ENCODE measurements around the gene ANXA2.
A peak's percentile ranks its signal among the peaks of the same experiment; 100 is the strongest.

ANXA2 gene

DNA sequence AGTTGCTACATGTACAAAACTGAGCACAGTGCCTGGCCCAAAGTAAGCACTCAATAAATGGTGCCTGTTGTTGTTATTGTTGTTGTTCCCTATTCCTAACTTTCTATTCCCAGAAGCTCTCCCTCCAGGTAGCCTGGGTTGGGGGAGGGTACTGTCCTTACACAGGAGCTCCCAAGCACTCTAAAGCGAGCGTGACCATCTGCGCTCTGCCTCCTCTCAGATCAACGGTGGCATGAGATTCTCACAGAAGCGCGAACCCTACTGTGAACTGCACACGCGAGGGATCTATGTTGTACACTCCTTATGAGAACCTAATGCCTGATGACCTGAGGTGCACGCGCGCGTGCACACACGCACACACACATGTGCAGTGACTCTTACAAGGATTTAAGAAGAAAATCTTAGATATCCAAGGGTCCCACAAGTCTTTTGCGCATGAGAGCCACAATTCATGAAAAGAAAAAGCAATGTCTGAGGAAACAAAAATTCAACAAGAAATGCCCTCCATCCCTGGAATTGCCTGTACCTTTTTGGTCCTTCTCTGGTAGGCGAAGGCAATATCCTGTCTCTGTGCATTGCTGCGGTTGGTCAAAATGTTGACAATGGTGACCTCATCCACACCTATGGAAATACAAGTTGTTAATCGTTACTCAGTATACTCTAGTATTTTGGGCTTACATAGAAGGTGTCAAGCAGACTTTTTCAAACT is 33.7 kb downstream of the ANXA2 start:
- DNase-seq = no peak

DNA sequence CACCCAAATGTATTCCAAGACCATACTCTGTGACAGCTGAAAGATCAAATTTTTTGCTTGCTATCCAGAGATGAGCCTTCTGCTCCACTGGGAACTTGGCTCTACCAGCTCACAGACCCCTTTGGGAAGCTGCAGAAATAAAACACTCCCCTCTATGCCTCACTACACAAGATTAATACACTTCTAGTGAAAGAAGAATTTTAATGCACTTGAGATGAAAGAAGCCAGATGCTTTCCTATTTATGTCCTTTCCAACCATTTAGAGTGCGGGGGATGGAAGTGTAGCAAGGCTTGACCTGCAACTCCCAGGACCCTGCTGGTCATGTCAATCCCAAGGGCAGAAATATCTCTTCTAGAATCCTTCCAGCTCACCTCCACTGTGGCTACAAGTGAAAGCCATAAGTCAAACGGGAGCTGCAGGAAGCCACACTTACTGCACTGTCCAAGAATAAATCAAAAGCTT is 34.7 kb downstream of the ANXA2 start:
- no peak for DNase-seq

DNA sequence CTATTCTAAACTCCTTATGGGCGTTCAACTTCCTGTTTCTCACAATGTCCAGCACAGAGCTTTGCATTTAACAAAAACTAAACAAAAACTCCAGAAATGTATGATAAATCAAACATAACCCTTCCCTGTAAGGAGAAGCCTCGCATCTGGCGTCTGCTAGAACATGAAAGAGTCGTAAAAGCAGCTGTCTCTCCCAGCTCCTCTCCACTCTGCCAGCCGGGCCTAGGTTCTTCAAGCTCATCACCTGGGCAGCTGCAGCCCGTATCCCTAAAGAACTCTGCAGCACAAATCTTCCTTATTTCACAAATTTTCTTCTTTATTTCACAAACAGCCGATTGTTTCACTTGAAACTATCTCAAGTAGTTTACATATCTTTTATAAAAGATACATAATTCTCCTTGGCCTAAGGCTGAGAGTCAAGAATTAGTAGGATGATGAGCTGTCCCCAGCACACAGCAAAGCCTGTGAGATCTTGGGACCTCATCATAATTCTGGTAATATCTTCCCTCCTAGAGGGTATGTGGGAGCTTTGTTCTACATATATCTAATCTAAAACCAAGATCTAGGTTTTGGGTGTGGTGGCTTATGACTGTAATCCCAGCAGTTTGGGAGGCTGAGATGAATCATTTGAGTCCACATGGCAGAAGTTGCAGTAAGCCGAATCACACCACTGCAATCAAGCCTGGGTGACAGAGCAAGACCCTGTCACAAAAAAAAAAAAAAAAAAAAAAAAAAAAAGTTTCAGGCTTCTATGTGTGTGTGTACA is 35.3 kb downstream of the ANXA2 start:
- DNase-seq = peak; percentile 79

DNA sequence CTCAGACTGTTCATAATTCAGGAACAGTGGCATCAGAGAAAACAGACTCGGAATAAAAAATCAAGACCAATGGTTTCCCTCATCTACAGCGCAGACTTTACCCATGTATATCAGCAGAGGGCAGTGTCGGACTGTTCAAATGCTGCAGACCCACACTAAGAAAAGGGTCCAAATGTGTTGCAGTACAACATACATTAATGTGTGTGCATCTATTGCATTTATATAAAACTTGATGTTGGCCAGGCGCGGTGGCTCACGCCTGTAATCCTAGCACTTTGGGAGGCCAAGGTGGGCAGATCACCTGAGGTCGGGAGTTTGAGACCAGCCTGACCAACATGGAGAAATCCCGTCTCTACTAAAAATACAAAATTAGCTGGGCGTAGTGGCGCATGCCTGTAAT is 38.0 kb downstream of the ANXA2 start:
- peak; percentile 37 for DNase-seq

DNA sequence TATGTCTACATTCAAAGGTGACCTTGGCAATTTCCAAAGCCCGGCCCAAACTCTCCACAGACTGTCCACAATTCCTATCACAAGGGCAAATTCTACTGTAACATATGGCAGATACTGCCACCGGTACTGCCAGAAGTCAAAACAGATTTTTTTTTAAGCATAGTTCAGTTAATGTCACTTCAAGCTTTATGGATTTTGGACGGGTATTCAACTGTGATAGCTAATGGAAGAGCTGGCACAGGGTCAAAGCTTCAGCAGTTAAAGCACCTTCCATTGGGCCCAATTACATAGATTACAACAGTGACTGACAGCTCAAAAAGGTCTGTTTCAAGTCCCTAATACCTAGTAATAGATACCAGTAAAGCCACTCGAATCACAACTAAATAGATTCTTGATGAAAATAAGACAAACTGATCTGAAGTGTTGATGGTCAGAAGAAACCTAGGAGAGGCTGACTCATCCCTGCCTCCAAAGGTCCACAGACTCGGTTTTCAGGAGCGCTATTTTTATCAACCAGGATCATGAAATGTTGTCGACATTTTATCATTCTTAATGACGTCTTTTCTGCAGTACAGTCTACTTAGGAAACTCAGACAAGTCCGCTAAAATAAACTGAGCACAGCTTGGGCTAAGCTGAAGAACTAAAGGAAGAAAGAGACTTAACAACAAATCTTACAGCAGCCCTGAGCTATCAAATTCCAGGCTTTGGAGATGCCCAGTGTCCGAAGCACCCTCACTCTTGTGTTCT is 38.7 kb downstream of the ANXA2 start:
- DNase-seq = peak; percentile 67

DNA sequence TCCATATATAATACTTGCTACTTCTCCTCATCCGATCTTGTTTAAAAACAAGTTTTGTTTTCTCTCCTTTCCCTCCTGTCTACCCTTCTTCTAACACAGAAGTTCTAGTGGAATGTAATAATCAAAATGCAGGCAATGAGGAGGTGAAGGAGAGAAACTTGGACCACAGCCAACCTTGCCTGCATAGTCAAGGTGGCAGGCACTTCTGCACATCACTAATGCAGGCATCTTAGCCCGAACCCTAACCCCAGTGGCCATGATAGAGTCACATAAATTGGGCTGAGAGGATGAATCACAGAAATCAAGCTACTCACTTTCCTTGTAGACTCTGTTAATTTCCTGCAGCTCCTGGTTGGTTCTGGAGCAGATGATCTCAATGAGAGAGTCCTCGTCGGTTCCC is 41.0 kb downstream of the ANXA2 start:
- DNase-seq = no peak

DNA sequence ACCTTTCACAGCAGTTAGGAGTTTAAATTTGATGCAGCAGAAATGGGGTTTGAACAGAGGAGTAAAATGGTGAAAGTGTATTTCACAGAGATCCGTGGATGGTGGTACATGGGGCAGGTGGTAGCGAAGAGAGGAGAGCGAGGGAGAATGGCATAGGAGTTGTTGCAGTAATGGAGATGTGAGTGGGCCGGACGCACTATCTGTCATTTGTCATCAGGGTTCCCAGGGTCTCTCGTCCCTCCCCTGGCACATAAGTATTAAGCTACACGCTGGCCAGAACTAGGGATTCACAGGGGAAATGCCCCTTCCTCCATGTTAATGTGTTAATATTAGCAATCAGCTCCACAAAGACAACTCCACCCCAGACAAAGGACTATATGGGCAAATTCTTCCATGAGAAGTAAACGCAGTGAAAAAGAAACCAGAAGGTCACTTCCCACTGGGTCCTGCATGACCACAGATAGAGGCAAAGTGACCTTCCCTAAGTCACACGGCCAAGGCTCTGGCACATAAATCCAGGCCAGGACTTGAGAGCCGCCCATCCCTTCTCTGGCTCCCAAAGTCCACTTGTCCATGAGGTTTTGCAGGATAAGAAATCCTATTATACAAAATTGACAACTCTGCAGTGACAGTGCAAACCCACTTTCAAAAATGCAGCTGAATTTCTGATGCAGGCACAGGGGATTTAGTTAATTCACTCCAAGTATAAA is 42.5 kb downstream of the ANXA2 start:
- DNase-seq = no peak

DNA sequence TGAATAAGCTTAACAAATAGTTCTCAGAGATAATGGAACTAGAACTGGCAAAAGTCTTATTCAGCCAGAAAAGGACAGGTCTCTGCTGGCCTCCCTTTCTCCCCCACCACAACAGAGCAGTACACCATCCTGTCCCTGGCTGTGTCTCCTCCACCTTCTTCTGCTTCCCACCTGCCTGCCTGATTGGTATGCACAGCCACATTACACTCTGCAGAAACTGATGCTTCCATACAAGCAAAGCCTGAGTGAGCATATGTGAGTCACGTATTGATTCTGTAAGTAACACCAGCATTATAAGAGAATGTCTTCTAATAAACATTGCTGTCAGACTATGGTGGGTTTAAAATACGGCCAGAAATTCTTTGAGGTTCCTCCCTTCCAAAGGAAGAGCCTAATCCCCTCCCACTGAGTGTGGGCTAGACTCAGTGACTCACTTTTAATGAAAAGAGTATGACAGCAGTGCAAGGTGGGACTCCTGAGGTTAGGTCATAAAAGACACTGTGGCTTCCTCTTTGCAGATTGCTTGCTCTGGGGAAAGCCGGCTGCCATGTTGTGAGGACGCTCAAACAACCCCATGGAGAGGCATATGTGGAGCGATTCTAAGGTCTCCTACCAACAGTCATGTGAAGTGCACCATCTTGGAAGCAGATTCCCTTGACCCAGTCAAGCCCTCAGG is 44.4 kb downstream of the ANXA2 start:
- DNase-seq = peak; percentile 45

DNA sequence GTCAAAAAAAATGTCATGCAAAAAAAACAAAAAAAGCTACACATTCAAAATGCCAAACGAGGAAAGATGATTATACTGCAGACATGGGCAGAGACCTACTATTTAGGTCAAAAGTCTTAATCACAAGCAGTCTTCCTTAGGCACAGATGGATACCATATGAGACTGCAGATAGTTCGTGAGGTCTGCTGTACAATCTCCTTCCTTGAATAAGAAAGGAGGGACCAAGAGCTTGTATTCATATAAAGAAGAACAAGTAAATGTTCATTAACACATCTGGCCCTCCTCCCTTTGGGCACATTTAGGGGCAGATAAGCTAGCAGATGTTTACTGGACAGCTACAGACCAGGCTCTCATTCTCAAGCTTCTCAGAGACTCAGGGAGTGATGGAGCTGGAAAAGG is 45.3 kb downstream of the ANXA2 start:
- no peak for DNase-seq

DNA sequence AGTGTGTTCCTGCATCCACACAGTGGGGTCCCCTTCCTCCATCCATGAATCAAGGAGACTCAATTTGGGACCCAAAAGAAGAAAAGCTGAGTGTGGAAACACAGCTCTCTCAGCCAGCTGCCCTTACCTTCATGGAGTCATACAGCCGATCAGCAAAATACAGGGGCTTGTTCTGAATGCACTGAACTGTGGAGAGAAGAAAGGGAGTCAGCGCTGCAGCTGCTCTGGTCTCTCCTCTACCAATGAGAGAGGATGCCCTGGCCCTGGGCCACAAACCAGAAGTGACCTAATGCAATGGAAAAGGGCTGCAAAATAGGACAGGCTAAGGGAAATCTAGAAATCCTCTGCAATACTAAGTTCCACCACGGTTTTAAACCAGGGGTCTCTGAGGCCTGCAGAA is 46.7 kb downstream of the ANXA2 start:
- no peak for DNase-seq

DNA sequence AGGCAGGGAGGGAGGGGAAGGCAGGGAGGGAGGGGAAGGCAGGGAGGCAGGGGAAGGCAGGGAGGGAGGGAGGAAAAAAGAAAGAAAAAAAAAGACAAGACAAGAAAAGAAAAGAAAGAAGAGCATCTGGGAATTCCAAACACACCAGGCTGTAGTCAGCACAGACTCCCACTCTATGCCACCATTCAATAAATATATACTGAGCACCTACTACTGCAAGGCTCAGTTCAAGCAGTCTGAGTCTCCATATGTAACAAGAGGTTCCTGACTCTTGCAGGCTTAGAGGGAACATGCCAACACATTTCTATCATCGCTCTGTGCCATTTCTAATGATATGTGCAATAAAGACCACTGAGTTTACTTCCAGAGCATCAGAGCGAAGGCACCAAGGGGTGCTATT is 47.7 kb downstream of the ANXA2 start:
- no peak for DNase-seq

DNA sequence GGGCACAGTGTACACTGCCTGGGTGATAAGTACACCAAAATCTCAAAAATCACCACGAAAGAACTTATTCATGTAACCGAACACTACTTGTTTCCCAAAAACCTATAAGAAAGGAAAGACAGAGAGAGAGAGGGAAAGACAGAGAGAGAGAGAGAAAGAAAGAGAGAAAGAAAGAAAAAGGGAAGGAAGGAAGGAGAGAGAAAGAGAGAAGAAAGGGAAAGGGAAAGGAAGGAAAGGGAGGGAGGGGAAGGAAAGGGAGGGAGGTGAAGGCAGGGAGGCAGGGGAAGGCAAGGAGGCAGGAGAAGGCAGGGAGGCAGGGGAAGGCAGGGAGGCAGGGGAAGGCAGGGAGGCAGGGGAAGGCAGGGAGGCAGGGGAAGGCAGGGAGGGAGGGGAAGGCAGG is 48.2 kb downstream of the ANXA2 start:
- no peak for DNase-seq

DNA sequence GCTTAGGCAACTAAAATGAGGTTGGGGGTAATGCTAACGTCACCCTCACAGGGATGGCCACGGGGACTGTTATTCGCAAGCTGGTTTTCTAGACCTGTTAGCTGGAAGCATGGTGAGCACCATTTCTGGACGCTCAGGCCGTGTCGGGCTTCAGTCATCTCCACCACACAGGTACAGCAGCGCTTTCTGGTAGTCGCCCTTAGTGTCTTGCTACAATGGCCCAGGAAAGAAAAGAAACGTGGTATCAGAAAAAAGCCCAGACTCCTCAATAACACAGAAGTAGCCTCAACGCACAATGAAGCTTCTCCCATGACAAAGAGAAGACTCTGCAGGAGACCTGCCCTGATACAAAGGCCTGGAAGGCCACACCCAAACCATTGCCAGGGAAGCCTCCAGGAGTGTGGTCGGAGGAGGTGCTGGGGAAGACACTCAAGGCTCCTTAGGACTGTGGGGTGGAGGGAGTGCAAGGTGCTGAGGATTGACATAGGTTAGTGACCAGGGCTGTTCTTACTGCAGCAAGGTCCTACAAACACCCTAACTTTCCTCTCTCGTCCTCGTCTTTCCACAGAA is 50.2 kb downstream of the ANXA2 start:
- DNase-seq = no peak

DNA sequence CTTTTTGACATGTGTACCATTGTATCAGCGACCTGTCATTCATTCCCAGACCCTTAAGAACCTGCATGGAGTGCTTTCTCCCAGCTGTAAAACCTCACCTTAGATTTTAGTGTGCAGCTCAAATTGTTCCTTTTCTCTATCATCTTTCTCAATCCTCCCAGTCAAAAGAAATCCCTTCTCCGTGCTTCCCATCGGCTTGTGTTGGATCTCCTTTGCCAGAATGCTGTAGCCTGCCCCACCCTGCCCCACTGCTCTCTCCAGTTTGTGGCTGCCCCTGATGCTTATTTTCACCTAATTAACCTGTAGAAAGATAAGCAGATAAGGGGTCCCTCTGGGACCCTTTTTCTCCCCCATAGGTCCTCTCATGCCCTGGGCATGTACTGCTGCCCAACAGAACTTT is 51.1 kb downstream of the ANXA2 start:
- no peak for DNase-seq

DNA sequence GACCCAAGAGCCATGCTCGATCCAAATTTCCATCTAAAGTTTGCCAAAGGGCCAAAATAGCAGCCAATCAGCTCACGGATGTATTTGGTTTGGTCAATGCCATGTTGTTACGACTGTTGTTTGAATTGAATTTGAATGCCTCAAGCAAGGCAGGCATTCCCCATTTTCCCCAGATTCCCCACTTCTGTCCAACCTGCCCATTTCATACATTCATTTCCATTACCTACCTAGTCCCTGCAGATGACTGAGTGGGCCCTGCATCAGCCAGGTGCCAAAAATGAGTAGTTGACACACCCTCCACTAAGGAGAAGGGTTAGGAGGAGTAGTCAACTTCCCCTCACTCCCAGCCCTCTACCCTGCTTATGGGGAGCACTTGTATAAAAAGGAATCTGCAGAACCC is 51.7 kb downstream of the ANXA2 start:
- no peak for DNase-seq

DNA sequence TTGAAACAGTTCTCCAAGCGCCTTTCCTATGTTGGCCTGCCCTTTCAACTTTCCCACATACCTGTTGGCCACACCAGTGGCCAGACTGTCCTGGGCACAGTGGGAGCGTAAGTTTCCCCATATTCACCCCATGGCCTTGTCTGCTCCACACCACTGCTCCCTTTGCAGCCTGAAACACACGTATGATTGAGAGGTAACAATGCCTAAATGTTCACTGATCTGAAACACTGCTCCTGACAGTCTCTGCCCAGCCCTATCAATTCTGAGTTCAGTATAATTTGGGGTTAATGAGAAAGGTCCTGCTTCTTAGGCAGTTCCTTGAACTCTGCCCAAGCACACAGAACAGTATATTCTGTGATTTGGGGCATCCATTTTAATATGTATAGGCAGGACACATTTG is 52.2 kb downstream of the ANXA2 start:
- DNase-seq = no peak

DNA sequence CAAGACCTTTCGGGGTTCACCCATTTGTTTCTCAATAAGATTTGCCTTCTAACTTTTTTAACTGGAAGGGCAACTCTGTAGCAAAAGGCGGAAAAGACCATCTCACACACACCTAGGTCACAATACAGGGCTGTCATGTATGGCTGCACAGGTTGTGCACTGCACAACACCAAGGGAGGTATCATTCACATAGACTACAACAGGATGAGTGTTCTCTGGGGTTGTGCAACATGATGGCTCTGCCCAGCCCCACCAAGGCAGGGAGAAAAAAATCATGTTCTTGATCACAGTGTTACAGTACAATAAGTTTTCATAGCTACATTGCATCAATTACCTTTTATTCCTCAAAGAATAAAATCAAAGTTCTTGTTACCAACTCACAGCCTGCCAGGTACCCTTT is 52.8 kb downstream of the ANXA2 start:
- DNase-seq = no peak

DNA sequence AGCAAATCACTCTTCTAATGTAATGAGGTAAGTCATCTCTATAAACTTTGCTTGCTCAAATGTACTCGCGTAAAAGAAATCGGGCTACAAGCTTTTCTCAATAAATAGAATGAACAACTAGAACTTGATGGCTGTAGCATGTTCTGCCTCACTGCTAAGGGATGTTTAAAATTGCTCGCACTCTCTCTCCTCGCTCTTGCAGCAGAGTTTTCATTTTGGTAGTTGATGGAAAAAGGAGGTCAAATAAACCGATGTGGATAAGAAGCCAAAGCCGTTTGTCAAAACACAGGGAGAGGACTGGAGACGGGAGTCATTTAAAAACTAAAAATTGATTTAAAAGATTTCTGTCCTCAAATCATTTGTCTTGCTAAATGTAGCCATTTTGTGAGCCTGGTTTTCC is 53.3 kb downstream of the ANXA2 start:
- DNase-seq = no peak

DNA sequence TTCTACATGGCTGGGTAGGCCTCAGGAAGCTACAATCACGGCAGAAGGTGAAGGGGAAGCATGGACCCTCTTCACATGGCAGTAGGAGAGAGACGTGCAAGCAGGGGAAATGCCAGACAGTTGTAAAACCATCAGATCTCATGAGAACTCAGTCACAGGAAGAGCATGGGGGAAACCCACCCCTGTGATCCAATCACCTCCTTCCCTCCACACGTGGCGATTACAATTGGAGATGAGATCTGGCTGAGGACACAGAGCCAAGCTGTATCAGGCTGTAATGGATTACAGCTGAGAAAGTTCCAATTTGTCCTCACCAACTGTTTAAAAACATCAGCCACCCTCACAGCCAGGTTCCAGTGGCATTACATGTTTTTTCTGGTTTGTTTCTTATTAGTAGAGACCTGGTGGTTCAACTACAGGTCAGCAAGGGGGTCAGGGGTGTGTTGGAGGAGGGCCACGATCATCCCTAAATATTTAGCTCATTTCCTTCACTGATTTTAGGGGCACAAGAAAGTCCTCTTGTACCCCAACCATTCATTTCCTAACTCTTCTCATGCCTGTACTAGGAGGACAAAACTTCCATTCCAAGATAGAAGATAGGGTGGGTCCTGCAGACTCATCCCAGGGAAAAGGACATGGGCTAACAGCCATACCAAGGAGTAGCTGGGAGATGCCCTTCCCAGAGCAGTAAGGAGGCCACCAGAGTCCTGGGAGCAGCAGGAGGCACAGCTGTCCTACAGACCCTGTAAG is 54.4 kb downstream of the ANXA2 start:
- DNase-seq = no peak

DNA sequence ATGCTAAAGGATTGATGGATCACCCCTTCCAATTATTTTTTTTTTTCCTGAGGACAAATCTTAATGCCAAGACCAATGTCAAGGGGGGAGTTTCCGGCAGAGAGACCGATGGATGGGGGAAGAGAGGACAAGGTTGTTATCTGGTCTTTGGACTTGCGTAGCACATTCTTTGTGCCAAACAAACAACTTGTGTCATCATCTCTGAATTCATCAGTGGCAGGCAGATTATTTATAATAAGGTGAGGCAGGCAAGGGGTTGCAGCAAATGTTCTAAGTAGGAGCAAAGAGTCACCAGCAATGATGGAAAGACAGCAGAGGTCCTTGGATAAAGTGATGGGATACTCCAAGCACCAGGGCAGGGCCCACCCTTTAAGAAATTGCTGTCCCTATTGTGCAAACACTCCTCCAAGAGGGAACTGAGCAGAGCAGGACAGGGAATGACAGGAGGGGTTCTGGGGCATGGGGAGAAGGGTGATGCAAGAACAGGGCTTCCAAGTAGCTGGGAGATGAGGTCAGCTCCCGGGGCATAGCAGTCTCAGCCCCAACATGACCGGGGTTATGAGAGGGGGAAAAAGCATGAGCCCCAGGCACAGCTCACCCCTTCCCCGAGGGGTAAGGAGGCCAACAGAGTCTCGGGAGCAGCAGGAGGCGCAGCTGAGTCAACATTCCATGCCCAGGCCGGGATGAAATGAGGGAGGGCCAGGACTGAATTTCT is 57.4 kb downstream of the ANXA2 start:
- DNase-seq = no peak

DNA sequence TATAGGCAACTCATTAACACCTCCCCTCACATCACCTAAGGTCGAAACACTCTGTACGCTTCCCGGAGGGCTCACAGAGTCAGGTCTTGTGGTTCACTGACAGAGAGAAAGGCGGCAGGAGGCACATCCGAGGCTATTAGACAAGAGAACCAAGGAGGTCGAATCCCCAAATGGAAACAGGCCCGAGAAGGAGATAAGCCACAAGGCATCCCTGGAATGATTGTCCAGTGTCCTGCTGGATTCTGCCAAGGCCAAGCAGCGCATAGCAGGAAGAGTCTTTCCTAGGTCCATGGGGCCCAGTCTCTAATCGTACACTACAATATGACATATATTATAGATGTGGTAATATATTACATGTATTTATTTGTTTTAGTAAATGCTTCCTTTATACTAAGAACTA is 58.5 kb downstream of the ANXA2 start:
- no peak for DNase-seq
